22Rv1 (cell line): ENCODE results near the gene ZNF611.
"Not testable (repeated sequence)": the region's sequence is repeated elsewhere in the genome, so short reads cannot be mapped to it uniquely, and the experiment has no call there.

Experiments
- CTCF ChIP-seq: fragments of 450-650 bp; IDR thresholded peaks from 2 replicates; pipeline ENCODE4 v1.5.1; 2017; ENCODE audit warnings: mild to moderate bottlenecking
- ZFX ChIP-seq: fragments of 450-650 bp; IDR thresholded peaks from 2 replicates; pipeline ENCODE4 v1.6.1; 2017; ENCODE audit warnings: antibody characterized with exemption, borderline replicate concordance

- TF ChIP-seq CTCF, ZFX: not testable (repeated sequence)
Measured at GRCh38 chr19:52681216-52681615, 53.6 kb downstream of the ZNF611 start.
